ENCODE results near the gene CDC5L.

GRCh38 chr6:44456070-44456965 lies 68.8 kb downstream of the CDC5L start:
- peak; percentile 63 for TF ChIP-seq CTCF (IDR thresholded peaks at IDR 0.05; ENCODE audit: low read length)
- TF ChIP-seq EZH2 (IDR thresholded peaks at IDR 0.05; ENCODE audit: borderline replicate concordance, low read length), result no peak

All from OCI-LY1 (cell line).